Measurements from ENCODE around the gene ZNF774. TPM values are rescaled to one million over a fixed set of nuclear protein-coding genes. Genes with fewer than 3 reads are reported as not detected.

The ZNF774 gene
- total and polyA plus RNA-seq, 2 of the 13 experiments (the other 11 are each of a cell fraction or from before 2014, with no cell fraction given), result 0.59 to 1.4 TPM

- no peak; the same call in 1 of the 2 replicates for TF ChIP-seq ATF2 (CRISPR knock-in tag; IDR thresholded peaks at IDR 0.05)
- peak; percentile 44; the same call in 1 of the 2 replicates for TF ChIP-seq RBFOX2 (IDR thresholded peaks at IDR 0.05; ENCODE audit: low read depth, low read length)
- TF ChIP-seq PLRG1 (conservative IDR thresholded peaks at IDR 0.05), result no peak
- no peak for TF ChIP-seq PRPF4 (IDR thresholded peaks at IDR 0.05; ENCODE audit: low read depth, low read length, poor library complexity, severe bottlenecking)
- no peak for TF ChIP-seq TCF7 (IDR thresholded peaks at IDR 0.05; ENCODE audit: low read depth)
- TF ChIP-seq FOXM1 (CRISPR knock-in tag; IDR thresholded peaks at IDR 0.05), result no peak
- 0 out of 2 replicates have a peak, but pooled peaks have one; percentile 6 for TF ChIP-seq AHDC1 (CRISPR knock-in tag; IDR thresholded peaks at IDR 0.05; ENCODE audit: borderline replicate concordance)
- no peak for TF ChIP-seq CENPX (CRISPR knock-in tag; IDR thresholded peaks at IDR 0.05)
- no peak for TF ChIP-seq ZNF510 (CRISPR knock-in tag; IDR thresholded peaks at IDR 0.05; ENCODE audit: low read depth)
- TF ChIP-seq ZNF432 (CRISPR knock-in tag; IDR thresholded peaks at IDR 0.05; ENCODE audit: borderline replicate concordance), result no peak
- no peak for TF ChIP-seq DRAP1 (CRISPR knock-in tag; IDR thresholded peaks at IDR 0.05)
- TF ChIP-seq RARA (CRISPR knock-in tag; IDR thresholded peaks at IDR 0.05), result 0 out of 2 replicates have a peak, but pooled peaks have one; percentile 4
- no peak for TF ChIP-seq ZSCAN21 (CRISPR knock-in tag; IDR thresholded peaks at IDR 0.05; ENCODE audit: borderline replicate concordance)
- TF ChIP-seq ZNF644 (CRISPR knock-in tag; IDR thresholded peaks at IDR 0.05; ENCODE audit: low read depth), result no peak
- TF ChIP-seq ZBTB7A (CRISPR knock-in tag; IDR thresholded peaks at IDR 0.05), result no peak
- TF ChIP-seq MEF2D (CRISPR knock-in tag; IDR thresholded peaks at IDR 0.05), result no peak
- no peak for TF ChIP-seq ZNF232 (CRISPR knock-in tag; IDR thresholded peaks at IDR 0.05; ENCODE audit: borderline replicate concordance)
- TF ChIP-seq HNRNPLL (IDR thresholded peaks at IDR 0.05; ENCODE audit: low read depth, low read length, poor library complexity, severe bottlenecking), result peak; percentile 59
- no peak for TF ChIP-seq KLF9 (CRISPR knock-in tag; IDR thresholded peaks at IDR 0.05; ENCODE audit: low read depth)
- TF ChIP-seq MEIS2 (CRISPR knock-in tag; IDR thresholded peaks at IDR 0.05), result no peak
- TF ChIP-seq AHR (CRISPR knock-in tag; IDR thresholded peaks at IDR 0.05), result no peak
- TF ChIP-seq TBP (CRISPR knock-in tag; IDR thresholded peaks at IDR 0.05), result no peak
- peak; percentile 42; the same call in 1 of the 2 replicates for TF ChIP-seq BORCS8-MEF2B (CRISPR knock-in tag; IDR thresholded peaks at IDR 0.05)
- TF ChIP-seq NBN (conservative IDR thresholded peaks at IDR 0.05), result no peak
Observed at GRCh38 chr15:90352107-90352893, at the start of gene ZNF774 (continued).
